IPS-NIHi11 (cell line): ENCODE data around the gene RABGAP1.
A peak's percentile ranks its signal among the peaks of the same experiment; 100 is the strongest.

Experiments used
- DNase-seq: peaks from one replicate; pipeline ENCODE4 v3.0.0; 2012; ENCODE audit warnings: mixed read lengths, low spot score

The RABGAP1 gene

DNA sequence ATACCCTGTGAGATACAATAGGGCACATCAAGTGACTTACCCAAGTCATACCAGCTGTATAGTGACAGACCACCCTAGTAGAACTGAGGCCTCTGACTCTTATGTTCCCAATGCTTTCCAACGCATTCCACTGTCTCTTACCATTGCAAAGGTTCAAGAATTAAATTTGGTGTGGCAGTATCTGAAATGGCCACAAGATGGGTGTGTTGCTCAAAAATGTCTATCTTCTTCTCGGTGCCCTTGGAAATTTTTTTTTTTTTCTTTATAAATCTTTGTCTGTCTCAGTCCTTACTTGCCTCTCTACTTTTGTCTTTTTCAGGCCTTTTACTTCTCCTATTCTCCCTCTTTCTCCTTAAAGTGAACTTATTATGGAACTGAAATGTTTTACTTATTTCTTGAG, 141.0 kb downstream of the RABGAP1 start:
- DNase-seq: peak; percentile 37

GRCh38 chr9:123083680-123084079, 142.9 kb downstream of the RABGAP1 start:
- no peak for DNase-seq

- no peak for DNase-seq
Observed at GRCh38 chr9:123084256-123084655, 143.4 kb downstream of the RABGAP1 start.

GRCh38 chr9:123085916-123086315, 145.1 kb downstream of the RABGAP1 start:
- no peak for DNase-seq

DNA sequence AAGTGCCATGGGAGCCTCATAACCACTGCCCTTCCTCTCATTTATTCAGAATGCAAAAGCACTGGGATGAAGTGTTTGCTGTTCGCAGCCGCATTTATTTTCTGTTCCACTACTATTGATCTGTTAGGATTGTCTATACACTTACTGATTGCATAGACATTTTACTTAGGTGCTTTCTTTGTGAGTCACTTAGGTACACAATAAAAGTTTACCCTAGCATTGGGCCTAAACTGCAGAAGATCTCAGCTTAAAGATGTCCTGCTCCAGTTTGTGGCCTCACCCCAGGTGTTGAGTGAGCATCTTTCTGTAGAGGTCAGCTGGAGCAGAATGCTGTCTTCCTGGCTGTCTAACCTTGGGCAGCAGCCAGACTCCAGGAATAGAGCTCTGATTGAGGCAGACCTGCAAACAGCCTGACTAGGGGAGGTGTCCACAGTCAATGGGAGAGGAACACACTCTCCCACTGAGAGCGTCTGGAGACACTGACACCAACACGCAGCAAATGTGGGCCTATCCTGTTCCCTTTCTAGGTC, 146.6 kb downstream of the RABGAP1 start:
- DNase-seq: no peak

GRCh38 chr9:123089040-123089439, 148.2 kb downstream of the RABGAP1 start:
- no peak for DNase-seq

DNA sequence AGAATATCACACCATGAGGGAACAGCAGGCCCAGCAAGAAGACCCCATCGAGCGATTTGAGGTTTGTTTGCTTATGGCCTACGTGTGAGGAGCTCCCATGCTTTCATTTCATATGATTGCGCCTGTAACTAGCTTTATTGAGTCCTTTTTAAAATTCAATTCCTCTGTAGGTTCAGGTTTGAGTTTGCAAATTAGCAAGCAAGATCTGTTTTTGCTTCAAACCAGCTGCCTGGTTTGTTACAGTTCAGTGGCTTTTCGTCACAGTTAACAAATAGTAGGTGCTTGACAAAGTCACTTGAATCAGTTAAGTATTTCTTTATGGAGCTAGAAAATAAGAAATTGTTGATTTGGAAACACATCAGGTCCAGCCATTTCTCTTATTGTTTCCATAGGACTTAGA, 149.0 kb downstream of the RABGAP1 start:
- no peak for DNase-seq

DNA sequence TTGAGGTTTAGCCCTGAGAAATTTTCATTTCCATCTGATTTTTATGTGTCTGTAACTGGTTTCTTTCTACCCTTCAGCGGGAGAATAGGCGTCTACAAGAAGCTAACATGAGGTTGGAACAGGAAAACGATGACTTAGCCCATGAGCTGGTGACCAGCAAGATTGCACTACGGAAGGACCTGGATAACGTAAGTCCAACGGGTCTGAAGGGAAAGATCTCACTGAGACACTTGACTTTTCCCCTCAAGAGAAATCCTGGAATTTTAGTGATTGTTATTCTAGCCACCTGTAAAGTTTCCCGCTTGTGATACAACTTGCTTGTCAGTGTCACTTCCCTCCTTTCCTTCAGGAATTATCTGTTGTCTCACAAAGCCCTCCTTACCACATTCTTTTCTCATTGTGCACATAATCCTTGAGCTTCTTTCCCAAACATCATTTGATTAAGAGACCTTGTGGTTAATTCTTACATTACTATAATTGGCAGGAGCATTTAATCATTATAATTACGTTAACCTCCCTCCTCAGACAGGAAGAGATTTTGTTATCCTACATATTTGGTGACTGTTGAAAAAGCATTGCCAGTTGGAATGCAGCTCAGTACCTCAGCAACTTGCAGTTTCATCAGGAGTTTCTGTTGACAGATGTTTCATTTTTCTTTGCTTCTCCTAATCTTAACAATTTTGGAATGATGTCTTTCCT, 149.5 kb downstream of the RABGAP1 start:
- no peak for DNase-seq

DNA sequence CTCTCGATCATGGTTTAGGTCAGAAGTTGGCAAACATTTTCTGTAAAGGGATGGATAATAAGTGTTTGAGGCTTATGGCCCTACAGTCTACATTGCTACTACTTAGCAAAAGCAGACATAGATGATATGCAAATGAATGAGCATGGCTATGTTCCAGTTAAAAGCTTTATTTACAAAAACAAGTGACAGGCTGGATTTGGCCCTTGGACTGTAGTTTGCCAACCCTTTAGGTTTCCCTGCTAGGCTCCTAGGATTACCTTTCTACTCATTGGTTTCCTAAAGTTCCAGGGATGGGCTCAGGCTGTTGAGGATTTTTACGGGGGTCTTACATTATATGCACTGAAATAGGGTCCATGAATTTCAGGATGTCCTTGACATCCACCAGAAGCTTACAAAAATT, 150.1 kb downstream of the RABGAP1 start:
- no peak for DNase-seq

GRCh38 chr9:123091459-123091858, 150.6 kb downstream of the RABGAP1 start:
- no peak for DNase-seq

DNA sequence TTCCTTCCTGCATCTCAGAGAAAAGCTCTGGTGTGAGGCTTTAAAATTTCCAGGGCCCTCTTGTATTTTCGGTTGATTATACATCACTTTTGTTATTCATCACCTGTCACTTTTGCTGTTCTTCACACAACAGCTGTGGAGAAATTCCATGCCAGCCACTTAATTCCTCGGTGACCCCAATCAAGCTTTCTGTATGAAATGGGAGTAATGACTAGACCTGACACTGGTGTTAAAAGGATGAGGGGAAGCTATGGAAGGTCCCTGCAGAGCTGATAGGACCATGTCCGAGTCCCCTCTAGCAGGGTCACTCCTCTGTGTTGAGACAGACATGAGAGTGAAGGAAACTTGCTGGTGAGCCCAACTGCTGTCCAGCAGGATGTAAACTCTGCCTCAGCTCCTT, 152.3 kb downstream of the RABGAP1 start:
- no peak for DNase-seq

- no peak for DNase-seq
Observed at GRCh38 chr9:123096987-123097386, 156.2 kb downstream of the RABGAP1 start.

- DNase-seq: no peak
Observed at GRCh38 chr9:123097430-123098095, 156.7 kb downstream of the RABGAP1 start.

- DNase-seq: no peak
Observed at GRCh38 chr9:123098096-123098459, 157.3 kb downstream of the RABGAP1 start.

DNA sequence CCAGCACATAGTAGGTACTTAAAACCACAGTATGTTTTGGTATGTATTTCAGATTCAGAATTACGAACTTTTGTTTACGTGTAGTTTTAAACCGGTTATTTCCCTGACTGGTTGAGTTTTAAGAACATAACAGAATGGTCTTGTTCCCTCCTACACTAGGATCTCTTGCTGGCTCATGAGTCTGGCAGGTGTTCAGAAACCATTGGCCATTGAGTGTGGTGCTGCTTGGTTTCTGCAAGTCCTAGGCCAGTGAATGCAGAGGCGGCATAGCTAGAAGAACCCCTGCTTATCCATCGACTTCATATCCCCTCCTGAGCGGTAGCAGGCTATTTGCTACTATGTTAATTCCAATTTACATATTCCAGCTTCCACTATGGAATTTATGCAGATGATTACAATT, 158.2 kb downstream of the RABGAP1 start:
- no peak for DNase-seq

DNA sequence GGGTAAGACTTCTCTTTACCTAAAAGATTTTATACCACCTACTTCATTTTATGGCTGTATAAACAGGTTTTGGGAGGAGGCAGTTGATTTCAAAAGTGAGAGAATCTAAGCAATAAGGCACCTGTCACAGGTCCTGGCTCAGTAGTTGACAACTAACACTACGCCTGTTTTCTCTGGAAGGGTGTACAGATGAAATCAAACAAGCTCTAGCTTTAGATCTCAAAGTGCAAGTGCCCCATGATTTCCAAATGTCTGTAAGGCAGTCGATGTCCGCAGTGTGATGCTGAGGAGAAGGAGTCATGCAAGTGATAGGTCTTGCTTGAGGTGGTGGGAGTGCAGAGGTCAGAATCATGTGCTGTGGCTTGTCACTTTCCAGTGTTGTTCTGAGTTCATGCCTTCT, 158.7 kb downstream of the RABGAP1 start:
- no peak for DNase-seq

- no peak for DNase-seq
Observed at GRCh38 chr9:123102375-123103113, 161.7 kb downstream of the RABGAP1 start.

GRCh38 chr9:123104807-123105206, 164.0 kb downstream of the RABGAP1 start:
- no peak for DNase-seq

GRCh38 chr9:123105490-123105889, 164.7 kb downstream of the RABGAP1 start:
- no peak for DNase-seq

- DNase-seq: no peak
Observed at GRCh38 chr9:123107639-123108285, 166.9 kb downstream of the RABGAP1 start.

- DNase-seq: no peak
Observed at GRCh38 chr9:123108976-123109375, 168.2 kb downstream of the RABGAP1 start.

DNA sequence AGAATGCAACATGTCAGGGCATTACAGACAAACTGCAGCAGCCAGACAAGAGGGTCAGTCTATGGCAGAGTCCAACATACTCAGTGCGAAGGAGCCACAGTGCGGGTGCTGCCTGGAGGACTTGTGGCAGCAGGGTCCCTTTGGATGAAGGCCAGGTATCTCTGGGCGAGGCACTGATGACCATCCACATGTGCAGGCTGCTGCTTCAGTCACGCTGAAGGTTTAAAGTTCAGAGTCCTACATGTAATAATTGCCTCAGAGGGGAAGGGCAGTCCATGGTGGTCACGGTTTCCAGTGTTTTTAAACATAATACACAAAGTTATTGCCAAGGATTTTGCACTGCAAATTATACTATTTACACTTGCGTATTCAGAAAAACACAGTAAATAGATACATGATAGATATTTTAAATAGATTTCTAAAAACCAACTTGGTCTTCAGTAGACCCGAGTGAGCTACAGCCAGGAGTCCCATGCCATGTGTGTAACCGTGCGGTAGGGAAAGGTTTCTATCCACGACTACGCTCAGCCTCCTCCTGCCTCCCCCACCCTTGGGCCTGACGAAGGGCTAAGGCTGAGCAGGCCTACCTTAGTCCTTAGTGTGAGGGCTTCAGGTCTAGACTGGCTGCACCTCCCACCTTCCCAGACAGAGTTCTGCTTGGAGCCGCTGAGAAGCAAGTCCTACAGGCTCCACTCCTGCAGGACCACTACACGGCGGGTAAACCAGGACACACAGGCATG, 168.9 kb downstream of the RABGAP1 start:
- no peak for DNase-seq
